GM21723 (cell line): Measurements from ENCODE around the gene A1BG.
"Not testable (repeated sequence)": the region's sequence is repeated elsewhere in the genome, so short reads cannot be mapped to it uniquely, and the experiment has no call there.

ENCODE experiments used
- ATAC-seq: cut with Tn5 transposase; IDR thresholded peaks from one replicate; pipeline ENCODE4 v1.9.1; 2021; ENCODE audit warnings: mild to moderate bottlenecking, moderate library complexity; ENCODE audit not compliant: unreplicated experiment

A1BG gene

DNA sequence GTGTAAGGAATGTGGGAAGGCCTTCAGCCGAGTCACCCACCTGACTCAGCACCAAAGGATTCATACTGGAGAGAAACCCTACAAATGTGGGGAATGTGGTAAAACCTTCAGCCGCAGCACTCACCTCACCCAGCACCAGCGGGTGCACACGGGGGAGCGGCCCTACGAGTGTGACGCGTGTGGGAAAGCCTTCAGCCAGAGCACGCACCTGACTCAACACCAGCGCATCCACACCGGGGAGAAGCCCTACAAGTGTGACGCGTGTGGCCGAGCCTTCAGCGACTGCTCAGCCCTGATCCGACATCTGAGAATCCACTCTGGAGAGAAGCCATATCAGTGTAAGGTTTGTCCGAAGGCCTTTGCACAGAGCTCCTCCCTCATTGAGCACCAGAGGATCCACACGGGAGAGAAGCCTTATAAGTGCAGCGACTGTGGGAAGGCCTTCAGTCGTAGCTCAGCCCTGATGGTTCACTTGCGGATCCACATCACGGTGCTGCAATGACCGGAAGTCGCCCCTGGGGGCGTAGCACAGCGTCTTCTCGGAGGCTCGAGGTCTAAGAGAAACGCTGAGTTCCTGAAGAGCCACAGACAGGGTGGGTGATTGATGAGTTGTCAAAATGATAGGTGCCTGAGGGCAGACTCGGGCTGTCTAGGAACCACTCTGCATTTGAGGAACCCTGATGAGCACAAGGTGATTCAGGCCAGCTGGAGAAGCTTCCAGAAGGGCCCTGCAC is 14.3 kb downstream of the A1BG start:
- ATAC-seq: no peak

DNA sequence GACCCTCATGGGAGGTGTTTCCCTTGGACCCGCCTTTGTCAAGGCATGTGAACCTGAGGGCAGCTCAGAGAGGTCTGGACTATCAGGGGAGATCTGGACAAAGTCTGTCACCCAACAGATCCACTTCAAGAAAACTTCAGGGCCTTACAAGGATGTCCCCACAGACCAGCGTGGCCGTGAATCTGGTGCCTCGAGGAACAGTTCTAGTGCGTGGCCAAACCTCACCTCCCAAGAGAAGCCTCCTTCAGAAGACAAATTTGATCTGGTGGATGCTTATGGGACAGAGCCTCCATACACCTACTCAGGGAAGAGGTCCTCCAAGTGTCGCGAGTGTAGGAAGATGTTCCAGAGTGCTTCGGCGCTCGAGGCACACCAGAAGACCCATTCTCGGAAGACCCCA is 15.0 kb downstream of the A1BG start:
- no peak for ATAC-seq

DNA sequence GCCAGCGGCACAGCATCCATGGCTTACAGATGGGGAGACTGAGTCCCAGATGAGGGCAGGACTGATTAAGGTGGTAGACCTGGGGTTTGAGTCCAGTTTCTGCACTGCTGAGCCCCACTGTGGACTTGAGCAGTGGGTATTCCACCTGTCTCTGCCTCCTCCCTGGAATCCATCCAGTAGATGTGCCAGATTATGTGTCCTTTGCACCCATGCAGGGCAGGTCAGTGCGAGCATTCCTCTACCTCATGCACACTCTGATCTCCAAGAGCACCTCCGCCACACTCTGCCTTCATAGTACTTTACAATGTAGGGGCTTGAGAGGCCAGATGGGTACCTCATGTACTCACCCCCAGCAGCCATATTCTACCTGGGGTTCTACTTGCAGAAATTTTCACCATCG is 16.5 kb downstream of the A1BG start:
- no peak for ATAC-seq

DNA sequence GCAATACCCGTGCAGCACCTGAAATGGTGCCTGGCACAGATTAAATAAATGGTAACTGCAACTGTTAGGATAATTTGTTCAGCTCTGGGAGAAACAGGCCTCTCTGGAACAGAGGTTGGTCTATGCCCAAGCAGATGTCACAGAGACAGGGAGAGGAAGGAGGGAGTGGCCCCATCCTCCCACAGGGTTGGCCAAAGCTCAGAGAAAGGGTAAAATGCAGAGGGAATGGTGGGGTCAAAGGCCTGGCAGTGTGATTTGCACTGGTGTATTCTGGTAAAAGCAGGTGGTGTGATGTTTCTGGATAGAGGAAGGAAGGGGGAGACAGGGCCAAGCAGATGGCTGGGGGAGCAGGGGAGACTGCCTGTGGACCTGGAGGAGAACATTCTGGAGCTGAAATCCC is 17.1 kb downstream of the A1BG start:
- ATAC-seq: no peak

DNA sequence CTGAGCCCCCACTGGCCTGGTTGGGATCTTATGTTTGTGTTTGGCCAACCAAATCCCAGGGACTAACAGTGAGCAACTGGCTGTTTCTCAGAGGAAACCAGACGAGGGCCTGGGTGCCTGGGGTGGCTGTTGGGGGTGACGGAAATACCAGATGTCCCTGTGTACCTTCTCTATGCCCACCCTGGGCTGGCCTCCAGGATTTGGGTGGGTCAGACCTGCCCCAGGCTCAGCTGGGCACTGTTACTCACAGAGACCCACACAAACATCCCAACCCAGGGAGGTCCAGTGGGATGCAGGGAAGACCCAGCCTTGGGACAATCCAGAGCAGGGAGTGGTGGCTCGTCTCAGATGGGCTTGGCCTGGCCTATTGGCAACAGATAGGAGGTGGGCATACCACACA is 17.7 kb downstream of the A1BG start:
- ATAC-seq: no peak

DNA sequence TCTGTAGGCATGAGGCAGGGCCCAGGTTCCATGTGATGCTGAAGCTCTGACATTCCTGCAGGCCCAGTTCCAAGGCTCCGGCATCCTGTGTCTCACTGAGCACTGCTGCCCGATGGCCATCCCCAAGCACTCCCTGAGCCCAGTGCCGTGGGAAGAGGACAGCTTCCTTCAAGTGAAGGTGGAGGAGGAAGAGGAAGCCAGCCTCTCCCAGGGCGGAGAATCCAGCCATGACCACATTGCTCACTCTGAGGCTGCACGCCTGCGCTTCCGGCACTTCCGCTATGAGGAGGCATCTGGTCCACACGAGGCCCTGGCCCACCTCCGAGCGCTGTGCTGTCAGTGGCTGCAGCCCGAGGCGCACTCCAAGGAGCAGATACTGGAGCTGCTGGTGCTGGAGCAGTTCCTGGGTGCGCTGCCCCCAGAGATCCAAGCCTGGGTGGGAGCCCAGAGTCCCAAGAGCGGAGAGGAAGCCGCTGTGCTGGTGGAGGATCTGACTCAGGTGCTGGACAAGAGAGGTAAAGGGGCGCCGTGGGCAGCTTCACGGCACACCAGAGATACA is 18.5 kb downstream of the A1BG start:
- no peak for ATAC-seq

DNA sequence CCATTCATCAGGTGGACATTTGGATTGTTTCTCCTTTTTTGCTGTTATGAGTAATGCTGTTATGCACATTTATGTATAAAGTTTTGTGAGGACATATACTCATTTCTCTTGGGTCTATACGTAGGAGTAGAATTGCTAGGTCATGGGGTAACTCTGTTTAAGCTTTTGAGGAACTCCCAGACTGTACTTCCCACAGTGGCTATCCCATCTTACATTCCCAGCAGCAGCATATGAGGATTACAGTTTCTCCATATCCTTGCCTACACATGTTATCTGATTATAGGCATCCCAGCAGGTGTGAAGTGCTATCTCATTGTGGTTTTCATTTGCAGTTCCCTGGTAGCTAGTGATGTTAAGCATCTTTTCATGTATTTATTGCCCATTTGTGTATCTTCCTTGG is 20.6 kb downstream of the A1BG start:
- ATAC-seq: no peak

DNA sequence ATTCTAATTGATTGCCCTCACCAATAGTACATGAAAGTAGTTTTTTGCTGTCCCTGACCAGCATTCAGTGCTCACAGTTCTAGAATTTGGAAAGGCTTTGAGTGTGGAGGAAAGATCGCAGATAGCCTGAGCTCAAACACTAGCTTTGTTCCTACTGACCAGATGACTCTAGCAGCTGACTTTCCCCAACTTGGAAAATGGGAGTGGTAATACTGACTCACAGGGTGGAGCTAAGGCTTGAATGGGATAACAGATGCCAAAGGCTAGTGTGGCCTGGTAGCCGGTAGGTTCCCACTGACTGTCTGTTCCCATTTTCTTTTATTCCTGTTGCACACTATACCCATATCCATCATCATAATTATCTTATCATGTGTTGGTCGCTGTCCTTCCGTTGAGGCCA is 22.8 kb downstream of the A1BG start:
- no peak for ATAC-seq

DNA sequence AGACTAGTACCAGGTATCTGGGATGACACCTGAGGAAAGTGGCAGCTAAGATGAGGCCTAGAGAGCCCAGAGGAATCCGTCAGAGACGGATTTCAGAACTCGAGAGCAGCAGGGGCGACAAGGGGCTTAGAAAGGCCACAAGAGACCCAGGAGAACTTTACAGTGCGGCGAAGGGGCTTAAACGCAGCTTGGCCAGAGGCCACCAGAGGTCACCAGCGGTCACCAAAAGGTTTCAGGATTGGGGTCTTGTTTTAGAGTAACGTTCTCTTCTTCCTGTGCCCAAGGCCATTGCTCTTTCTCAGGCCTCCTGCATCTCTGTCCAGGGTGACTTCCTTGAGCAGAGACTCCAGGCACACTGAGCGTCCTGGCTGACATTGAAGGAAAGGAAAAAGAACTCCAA is 24.3 kb downstream of the A1BG start:
- ATAC-seq: no peak

DNA sequence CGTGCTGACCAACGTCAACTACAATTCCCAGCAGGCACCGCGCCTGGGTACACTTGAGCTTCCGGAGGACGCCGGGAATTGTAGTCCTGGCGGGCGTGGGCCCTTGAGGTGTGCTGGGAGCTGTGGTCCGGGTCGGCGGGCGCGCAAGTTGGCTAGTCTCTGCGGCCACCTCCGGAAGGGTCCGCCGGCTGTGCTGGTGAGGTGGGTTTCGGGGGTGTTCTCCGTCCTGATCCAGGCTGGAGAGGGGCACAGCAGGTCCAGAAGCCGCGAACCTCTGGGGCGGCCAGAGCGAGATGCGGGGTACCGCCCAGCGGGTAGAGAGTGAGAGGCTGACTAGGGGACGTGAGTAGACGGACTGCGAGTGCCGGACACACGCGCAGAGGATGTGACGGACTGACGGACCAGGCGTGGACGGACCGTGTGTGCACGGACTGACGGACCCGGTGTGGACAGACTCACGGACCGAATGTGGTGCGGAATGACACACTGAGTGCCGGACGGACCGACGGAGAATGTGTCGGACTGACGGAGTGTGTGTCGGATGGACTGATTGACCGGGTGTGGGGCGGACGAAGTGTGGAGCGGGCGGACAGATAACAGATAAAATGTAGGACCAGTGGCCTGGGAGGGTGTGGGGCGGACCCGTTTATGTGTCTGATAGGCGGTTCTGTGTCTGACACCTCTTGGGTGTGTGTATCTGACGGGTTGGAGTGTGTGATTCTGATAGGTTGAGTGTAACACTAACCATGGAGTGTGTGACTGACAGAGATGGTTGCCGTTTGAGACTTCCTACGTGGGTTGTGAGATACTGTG is 26.2 kb downstream of the A1BG start, which contains the start of gene ZSCAN22:
Gene ZSCAN22 (plus strand): TSS at position 81 of the 813 bp plus-strand sequence. CDS start 7,809 bp downstream, outside the sequence.
- peak; percentile 87 for ATAC-seq

DNA sequence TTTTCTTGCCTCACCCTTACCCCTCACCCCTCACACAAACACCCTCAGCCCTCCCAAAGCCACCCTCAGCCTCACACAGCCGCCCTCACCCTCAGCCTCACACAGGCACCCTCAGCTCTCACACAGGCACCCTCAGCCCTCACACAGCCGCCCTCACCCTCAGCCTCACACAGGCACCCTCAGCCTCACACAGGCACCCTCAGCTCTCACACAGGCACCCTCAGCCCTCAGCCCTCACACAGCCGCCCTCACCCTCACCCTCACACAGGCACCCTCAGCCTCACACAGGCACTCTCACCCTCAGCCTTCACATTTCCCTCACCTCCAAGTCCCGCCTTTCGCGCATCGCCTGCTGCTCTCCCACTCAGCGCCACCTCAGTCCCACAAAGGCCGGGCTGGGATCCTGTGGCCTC is 26.8 kb downstream of the A1BG start:
- ATAC-seq: no peak

DNA sequence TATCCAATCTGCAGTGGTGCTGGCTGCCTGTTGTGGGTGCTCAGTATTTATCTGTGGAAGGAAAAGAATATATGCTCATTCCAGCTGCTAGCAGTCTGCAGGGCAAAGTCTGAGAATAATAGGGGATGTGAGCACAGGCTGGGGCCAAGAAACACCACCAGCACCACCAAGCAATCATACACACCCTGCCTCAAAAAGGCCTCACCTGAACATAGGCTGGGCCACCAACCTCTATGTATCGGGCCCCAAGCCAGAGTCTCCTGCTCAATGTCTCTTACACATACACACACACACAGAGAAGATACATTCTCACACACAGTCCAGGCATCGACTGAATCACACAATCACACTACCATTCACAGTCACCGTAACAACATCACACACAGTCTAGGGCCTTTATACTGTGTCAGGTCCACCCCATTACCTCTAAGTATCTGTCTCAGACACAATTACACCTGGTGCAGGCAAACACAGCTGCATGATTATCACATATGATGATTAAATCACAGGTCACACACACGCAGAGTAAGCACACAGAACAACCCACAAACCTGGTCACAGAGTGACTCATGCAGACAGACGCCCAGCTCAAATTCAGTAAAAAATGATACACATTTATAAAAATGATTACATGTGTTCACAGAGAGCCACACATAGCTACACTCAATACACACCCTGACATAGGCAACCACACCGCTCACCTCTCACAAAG is 27.8 kb downstream of the A1BG start:
- ATAC-seq: no peak

DNA sequence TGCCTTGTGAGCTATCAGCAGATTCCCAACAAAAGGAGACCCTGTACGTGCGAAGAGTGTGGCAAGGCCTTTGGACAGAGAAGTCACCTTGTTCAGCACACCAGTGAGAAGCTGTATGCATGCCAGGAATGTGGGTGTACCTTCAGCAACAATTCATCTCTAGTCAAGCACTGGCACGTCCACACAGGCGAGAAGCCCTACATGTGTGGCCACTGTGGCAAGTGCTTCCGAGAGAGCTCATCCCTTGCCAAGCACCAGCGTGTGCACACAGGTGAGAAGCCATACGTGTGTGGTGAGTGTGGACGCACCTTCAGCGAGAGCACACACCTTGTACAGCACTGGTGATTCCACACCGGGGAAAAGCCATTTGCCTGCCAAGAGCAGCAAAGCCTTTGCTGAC is 34.1 kb downstream of the A1BG start:
- ATAC-seq: no peak

DNA sequence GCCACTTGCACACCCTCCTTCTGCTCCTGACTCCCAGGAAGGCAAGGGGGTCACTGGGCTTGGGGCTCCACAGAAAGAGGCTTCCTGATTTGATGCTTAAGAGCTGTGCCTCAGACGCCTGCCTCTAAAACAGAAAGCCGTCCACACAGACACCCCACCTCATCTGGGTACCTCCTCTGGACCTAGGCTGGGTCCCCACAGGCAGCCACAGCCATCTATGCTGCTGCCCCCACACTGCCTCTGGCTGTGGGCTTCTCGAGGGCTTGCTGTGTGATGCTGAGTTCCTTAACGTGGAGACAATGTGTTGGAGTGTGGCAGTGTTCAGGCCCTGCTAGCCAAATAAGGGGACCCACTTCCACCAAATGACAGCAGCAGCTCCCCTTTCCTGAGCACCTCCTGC is 35.0 kb downstream of the A1BG start:
- no peak for ATAC-seq

DNA sequence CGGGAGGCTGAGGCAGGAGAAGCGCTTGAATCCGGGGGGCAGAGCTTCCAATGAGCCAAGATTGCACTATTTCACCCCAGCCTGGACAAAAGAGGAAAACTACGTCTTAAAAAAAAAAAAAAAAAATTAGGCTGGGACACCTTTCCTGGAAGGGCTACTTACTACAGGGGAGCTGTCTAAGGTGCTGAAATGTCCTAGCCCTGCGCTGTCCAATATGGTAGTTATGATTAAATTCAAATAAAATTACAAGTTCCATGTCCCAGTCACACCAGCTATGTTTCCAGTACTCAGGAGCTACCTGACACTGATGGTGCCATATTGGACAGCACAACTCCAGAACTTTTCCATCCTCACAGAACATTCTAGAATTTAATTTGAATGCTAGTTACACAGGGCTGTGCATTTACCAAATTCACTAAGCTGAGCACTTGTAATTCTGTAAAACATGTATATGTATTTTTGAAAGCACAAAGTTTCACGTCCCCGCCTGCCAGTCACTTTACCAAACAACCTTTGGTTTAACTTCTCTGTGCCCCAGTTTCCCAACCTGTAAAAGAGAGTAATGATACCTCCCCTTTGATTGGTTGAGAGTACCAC is 35.7 kb downstream of the A1BG start:
- ATAC-seq: no peak

DNA sequence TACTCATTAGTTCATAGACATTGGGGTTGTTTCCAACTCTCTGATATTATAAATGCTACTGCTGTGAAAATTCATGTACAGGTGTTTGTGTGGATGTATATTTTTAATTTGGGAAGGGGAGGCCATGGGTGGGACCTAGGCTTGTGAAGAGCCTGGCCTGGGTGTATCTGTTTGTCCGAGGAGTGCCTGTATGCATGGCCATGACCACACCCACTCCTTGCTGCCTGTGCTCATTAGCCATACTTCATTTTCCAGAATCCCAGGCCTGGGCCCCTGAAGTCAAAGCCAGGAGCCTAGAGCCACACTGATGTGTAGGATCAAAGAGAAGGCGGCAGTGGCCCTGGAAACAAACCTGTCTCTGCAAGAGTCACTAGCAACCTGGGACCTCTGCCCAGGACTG is 37.7 kb downstream of the A1BG start:
- no peak for ATAC-seq

DNA sequence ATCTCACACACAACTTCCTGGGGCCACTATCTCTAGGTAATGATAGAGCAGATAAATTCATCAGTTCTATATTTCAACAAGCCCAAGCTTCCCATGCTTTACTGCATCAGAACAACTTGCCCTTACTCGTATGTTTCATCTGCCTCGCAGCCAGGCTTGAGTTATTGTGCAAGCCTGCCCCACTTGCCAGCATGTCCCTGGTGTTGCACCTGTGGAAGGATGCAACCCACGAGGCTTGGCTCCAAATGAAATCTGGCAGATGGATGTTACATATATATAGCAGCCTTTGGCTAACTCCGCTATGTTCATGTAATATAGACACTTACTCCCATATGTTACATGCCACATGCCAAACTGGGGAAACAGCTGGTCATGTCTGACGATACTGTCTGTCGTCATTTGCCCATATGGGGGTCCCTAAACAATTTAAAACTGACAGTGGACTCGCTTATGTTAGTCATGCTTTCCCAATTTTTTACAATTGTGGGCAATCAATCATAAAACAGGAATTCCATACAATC is 41.9 kb downstream of the A1BG start:
- no peak for ATAC-seq

DNA sequence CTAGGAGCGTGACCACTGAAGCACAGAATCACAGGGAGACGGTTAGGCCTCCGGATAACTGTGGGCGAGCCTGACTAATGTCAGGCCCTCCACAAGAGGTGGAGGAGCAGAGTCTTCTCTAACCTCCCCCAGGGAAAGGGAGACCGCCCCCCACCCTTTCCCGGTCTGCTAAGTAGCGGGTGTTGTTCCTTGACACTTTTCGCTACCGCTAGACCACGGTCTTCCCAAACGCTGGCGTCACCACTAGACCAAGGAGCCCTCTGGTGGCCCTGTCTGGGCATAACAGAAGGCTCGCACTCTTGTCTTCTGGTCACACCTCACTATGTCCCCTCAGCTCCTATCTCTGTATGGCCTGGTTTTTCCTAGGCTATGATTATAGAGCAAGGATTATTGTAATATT is 42.6 kb downstream of the A1BG start:
- ATAC-seq: not testable (repeated sequence)

DNA sequence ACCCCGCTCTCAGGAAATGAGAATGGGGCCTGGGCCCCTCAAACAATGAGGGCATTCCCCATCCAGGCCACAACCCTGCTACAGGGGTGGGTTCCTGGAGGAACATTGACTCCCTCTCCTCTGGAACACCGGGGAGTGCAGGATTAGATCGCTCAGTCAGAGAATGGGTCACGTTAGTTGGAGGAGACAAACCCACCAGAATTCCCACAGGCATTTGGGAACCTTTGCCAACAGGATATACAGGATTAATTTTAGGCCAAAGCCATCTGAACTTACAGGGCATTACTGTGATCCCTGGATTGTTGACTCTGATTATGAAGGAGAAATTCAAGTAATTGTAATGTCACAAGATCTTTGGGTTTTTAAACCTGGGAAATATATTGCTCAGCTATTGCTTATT is 45.6 kb downstream of the A1BG start:
- ATAC-seq: no peak

DNA sequence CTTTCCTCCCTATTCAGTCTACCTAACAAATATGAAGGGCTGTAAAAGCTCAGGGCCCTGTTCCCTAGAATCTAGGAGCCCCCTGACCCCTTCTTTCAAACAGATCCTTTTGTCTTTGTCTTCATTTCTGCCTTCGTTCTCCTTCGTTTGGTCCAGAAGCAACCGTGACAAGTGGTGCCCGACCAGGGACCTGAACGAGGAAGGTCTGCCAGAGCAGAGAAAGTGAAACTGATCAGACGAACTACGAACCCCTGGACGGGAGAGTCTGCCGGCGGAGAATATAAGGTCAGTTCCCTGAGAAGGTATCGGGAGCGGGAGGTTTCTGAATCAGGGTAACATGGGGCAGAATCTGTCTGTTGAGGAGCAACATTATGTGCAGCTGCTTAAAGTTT is 47.4 kb downstream of the A1BG start:
- no peak for ATAC-seq
